GM12878 (cell line): Measurements from ENCODE around the gene CD276. TPM values are rescaled to one million over a fixed set of nuclear protein-coding genes. Genes with fewer than 3 reads are reported as not detected.
A peak's percentile ranks its signal among the peaks of the same experiment; 100 is the strongest.

Source experiments
- ATAC-seq: fragments of 200-7000 bp; cut with Tn5 transposase; 3 replicates; pipeline ENCODE4 v1.9.1; 2020; ENCODE audit warnings: mild to moderate bottlenecking, moderate library complexity
- BruUV-seq: library from RNA; stranded (reverse); fragments of 400-500 nt; replicated peaks from 2 replicates; lab custom pipeline; 2021; lab: Mats Ljungman, UMichigan
- CTCF ChIA-PET: fragments of 300-600 bp; sonication (Branson Sonifier 250); formaldehyde crosslinking; extraction: SDS; loops from one replicate; lab custom pipeline; 2021; ENCODE audit warnings: inconsistent platforms; lab: Yijun Ruan, JAX
- POLR2A ChIA-PET: fragments of 350-600 bp; formaldehyde crosslinking; extraction: SDS; loops from one replicate; lab custom pipeline; 2021; ENCODE audit warnings: inconsistent platforms; lab: Charles Lee
- RAD21 ChIA-PET: fragments of 300-600 bp; sonication (Branson Sonifier 250); formaldehyde crosslinking; loops from one replicate; lab custom pipeline; 2023; ENCODE audit warnings: antibody characterized with exemption; ENCODE audit not compliant: unreplicated experiment; lab: Charles Lee
- SMC1A ChIA-PET: fragments of 300-600 bp; sonication (Branson Sonifier 250); formaldehyde crosslinking; loops from one replicate; lab custom pipeline; 2023; ENCODE audit not compliant: unreplicated experiment, uncharacterized antibody; lab: Charles Lee
- DNase-seq: peaks from one replicate; pipeline ENCODE4 v3.0.0-alpha.2; 2011; ENCODE audit warnings: low read depth, low spot score
- FAIRE-seq: peaks from 3 replicates; lab custom pipeline; 2011; peaks lifted over from hg19 to GRCh38; lab: Jason Lieb, UNC
- H2AFZ ChIP-seq: 2 replicates; pipeline ENCODE4 v1.6.0; 2011; ENCODE audit warnings: low read depth, low read length, control low read depth; ENCODE audit not compliant: control insufficient read depth
- H3K27ac ChIP-seq: 2 replicates; pipeline ENCODE4 v1.5.1; 2011; ENCODE audit warnings: control low read depth; ENCODE audit not compliant: control insufficient read depth, insufficient read depth
- H3K27me3 ChIP-seq, 2 experiments: replicated peaks in 1 of 2; 2 replicates each; pipeline versions ENCODE4 v1.6.0 to v1.6.1; 2011; ENCODE audit warnings: low read length in 1 of 2; ENCODE audit not compliant: control insufficient read depth in 2 of 2, insufficient read depth in 2 of 2
- H3K36me3 ChIP-seq, 2 experiments: 2 replicates each; pipeline ENCODE4 v1.5.1; 2011; ENCODE audit warnings: low read length in 1 of 2; ENCODE audit not compliant: control insufficient read depth in 2 of 2, insufficient read depth in 2 of 2
- H3K4me1 ChIP-seq: 2 replicates; pipeline ENCODE4 v1.6.1; 2011; ENCODE audit warnings: mild to moderate bottlenecking, low read length, moderate library complexity, mixed read lengths; ENCODE audit not compliant: control insufficient read depth, insufficient read depth
- H3K4me2 ChIP-seq: 2 replicates; pipeline ENCODE4 v1.6.0; 2011; ENCODE audit warnings: control low read depth; ENCODE audit not compliant: control insufficient read depth, insufficient read depth
- H3K4me3 ChIP-seq: fragments of 200-600 bp; sonication (generic); 2 replicates; pipeline ENCODE4 v1.5.1; 2016
- H3K79me2 ChIP-seq: 2 replicates; pipeline ENCODE4 v1.6.0; 2011; ENCODE audit warnings: low read length; ENCODE audit not compliant: control insufficient read depth, insufficient read depth
- H3K9ac ChIP-seq: 2 replicates; pipeline ENCODE4 v1.8.0; 2011; ENCODE audit warnings: low read length, control low read depth, mixed read lengths; ENCODE audit not compliant: control insufficient read depth, insufficient read depth
- H3K9me3 ChIP-seq: replicated peaks from 3 replicates; pipeline ENCODE4 v1.5.1; 2011; ENCODE audit warnings: mild to moderate bottlenecking, low read length; ENCODE audit not compliant: control insufficient read depth, insufficient read depth
- H4K20me1 ChIP-seq: 2 replicates; pipeline ENCODE4 v1.6.0; 2011; ENCODE audit not compliant: control insufficient read depth, insufficient read depth
- MYC ChIP-seq: IDR thresholded peaks from 2 replicates; pipeline ENCODE4 v1.6.1; 2011; ENCODE audit warnings: mild to moderate bottlenecking, low read length, moderate library complexity, inconsistent platforms; ENCODE audit not compliant: insufficient read depth, insufficient replicate concordance, insufficient read length, severe bottlenecking
- NR2C1 ChIP-seq: fragments of 450-650 bp; IDR thresholded peaks from 2 replicates; pipeline ENCODE4 v1.6.1; 2017; ENCODE audit warnings: antibody characterized with exemption, mild to moderate bottlenecking, moderate library complexity
- SMC3 ChIP-seq: IDR thresholded peaks from 2 replicates; pipeline ENCODE4 v1.6.1; 2011; ENCODE audit warnings: low read length, improper control_type of control experiment, borderline replicate concordance
- WGBS: methylation state at CpG from one replicate; pipeline ENCODE4 v1.1.6; 2016; ENCODE audit warnings: low lambda C conversion rate; ENCODE audit not compliant: insufficient replicate concordance, insufficient coverage; ENCODE audit errors: missing lambda C conversion rate; 5-methylcytosine and 5-hydroxymethylcytosine counted together
- in situ Hi-C: fragments of 300-500 bp; cut with MboI; formaldehyde crosslinking; loops from 9 replicates; pipeline ENCODE4 v1.14.3; 2018; ENCODE audit warnings: mixed read lengths
- intact Hi-C: fragments of 100-400 bp; cut with micrococcal nuclease; formaldehyde crosslinking; loops from one replicate; pipeline ENCODE4 v1.14.2; 2022; ENCODE audit not compliant: unreplicated experiment
- polyA plus RNA-seq, 11 experiments: library from polyadenylated mRNA; depleted of rRNA in 4 of 11; unstranded in 6 of 11; stranded (reverse) in 5 of 11; fragments of >200 nt; fragmentation: Nextera tagmentation in 4 of 11; fragmentation: Illumina TruSeq in 1 of 11; extraction: Ambion mirVana in 4 of 11; extraction: Trizol in 1 of 11; gene quantifications; 1 replicate in 1 of 11; 2 replicates in 10 of 11; pipeline versions ENCODE4 v1.2.1 to v1.2.3, GENCODE V29; 2011 to 2016; ENCODE audit warnings: inconsistent platforms in 2 of 11, missing spikeins in 2 of 11, low read depth in 1 of 11
- total RNA-seq, 4 experiments: library from RNA; depleted of rRNA in 3 of 4; stranded (reverse); fragments of >200 nt in 3 of 4; fragmentation: Illumina TruSeq in 1 of 4; extraction: Trizol in 1 of 4; gene quantifications; 2 replicates each; pipeline versions ENCODE4 v1.2.1 to v1.2.3, GENCODE V29; 2013 to 2021
- TF ChIP-seq, protein P1 (sequence below): IDR thresholded peaks from 2 replicates; pipeline ENCODE4 v1.6.1; 2011; ENCODE audit warnings: low read depth, mild to moderate bottlenecking, low read length, moderate library complexity, borderline replicate concordance; ENCODE audit errors: extremely low read depth
- TF ChIP-seq, protein P2 (sequence below): fragments of 450-650 bp; formaldehyde crosslinking; IDR thresholded peaks from 2 replicates; pipeline ENCODE4 v1.4.0; 2022; ENCODE audit warnings: mild to moderate bottlenecking, moderate library complexity
- TF ChIP-seq, protein P3 (sequence below), 3 experiments: IDR thresholded peaks in 2 of 3; conservative IDR thresholded peaks in 1 of 3; 2 replicates each; pipeline ENCODE4 v1.5.1; 2011; ENCODE audit warnings: low read depth in 3 of 3, low read length in 3 of 3, mild to moderate bottlenecking in 3 of 3, control low read depth in 2 of 3, moderate library complexity in 2 of 3, inconsistent platforms in 1 of 3, mixed read lengths in 1 of 3; ENCODE audit not compliant: control insufficient read depth in 2 of 3, insufficient read depth in 1 of 3; ENCODE audit errors: extremely low read depth in 1 of 3

Gene CD276
- total and polyA plus RNA-seq, 10 of the 15 experiments (the other 5 are each of a cell fraction or from before 2014, with no cell fraction given): 0.11 to 3.0 (median 1.2) TPM

DNA sequence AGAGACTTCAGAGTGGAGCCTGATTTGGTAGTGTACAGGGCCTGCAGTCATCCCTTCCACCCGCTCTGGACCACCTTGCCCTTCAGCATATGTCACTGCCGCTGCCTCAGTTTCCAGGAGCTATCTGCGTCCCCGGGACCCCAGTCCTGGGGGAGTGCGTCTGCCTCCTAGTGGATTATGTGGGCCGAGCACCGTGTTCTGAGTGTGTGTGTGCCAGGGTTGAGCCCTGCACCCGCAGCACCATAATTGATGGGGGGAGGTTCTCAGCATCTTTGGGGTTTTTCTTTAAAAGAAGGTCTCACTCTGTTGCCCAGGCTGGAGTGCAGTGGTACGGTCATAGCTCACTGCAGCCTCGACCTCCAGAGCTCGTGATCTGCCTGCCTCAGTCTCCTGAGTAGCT, 33.6 kb downstream of the CD276 start:
- in situ Hi-C loops: no loop called here
- SMC1A ChIA-PET: interaction anchor here (0.6 kb wide), 1 partner anchor 463 kb away, joined by 3 read pairs; no protein-coding TSS in a partner anchor

More for the DNA sequence above, 33.6 kb downstream of the CD276 start:
- no peak for FAIRE-seq
- H2AFZ ChIP-seq: no peak overlapping the region
- no peak overlapping the region for H3K27ac ChIP-seq
- intact Hi-C loops: no loop called here
- H3K9me3 ChIP-seq: no peaks in the 10 kb centered on the region
- POLR2A ChIA-PET: no interaction called here
- no peak for ATAC-seq
- H3K27me3 ChIP-seq: peaks cover 3 to 4% of the 10 kb centered on the region in 2 experiments; a peak in 2 of 4 replicates
- DNase-seq: no peak
- CTCF ChIA-PET: interaction anchor here (1.1 to 1.7 kb wide), 2 partner anchors 13 to 18 kb away, joined by 5 read pairs; no protein-coding TSS in a partner anchor
- 11% methylated on average over 11 of the region's 11 CpGs for WGBS
- H4K20me1 ChIP-seq: no peaks in the 10 kb centered on the region
- H3K79me2 ChIP-seq: no peaks in the 10 kb centered on the region
- H3K9ac ChIP-seq: no peak overlapping the region
- H3K36me3 ChIP-seq: no peaks in the 10 kb centered on the region
- TF ChIP-seq, protein P1, sequence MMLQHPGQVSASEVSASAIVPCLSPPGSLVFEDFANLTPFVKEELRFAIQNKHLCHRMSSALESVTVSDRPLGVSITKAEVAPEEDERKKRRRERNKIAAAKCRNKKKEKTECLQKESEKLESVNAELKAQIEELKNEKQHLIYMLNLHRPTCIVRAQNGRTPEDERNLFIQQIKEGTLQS: no peak
- TF ChIP-seq SMC3 (no peak), MYC (no peak), NR2C1 (no peak)
- TF ChIP-seq, protein P2, sequence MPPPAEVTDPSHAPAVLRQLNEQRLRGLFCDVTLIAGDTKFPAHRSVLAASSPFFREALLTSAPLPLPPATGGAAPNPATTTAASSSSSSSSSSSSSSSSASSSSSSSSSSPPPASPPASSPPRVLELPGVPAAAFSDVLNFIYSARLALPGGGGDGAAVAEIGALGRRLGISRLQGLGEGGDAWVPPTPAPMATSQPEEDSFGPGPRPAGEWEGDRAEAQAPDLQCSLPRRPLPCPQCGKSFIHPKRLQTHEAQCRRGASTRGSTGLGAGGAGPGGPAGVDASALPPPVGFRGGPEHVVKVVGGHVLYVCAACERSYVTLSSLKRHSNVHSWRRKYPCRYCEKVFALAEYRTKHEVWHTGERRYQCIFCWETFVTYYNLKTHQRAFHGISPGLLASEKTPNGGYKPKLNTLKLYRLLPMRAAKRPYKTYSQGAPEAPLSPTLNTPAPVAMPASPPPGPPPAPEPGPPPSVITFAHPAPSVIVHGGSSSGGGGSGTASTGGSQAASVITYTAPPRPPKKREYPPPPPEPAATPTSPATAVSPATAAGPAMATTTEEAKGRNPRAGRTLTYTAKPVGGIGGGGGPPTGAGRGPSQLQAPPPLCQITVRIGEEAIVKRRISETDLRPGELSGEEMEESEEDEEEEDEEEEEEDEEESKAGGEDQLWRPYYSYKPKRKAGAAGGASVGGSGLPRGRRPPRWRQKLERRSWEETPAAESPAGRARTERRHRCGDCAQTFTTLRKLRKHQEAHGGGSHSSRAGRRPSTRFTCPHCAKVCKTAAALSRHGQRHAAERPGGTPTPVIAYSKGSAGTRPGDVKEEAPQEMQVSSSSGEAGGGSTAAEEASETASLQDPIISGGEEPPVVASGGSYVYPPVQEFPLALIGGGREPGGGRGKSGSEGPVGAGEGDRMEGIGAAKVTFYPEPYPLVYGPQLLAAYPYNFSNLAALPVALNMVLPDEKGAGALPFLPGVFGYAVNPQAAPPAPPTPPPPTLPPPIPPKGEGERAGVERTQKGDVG (CRISPR knock-in tag): no peak
- TF ChIP-seq, protein P3, sequence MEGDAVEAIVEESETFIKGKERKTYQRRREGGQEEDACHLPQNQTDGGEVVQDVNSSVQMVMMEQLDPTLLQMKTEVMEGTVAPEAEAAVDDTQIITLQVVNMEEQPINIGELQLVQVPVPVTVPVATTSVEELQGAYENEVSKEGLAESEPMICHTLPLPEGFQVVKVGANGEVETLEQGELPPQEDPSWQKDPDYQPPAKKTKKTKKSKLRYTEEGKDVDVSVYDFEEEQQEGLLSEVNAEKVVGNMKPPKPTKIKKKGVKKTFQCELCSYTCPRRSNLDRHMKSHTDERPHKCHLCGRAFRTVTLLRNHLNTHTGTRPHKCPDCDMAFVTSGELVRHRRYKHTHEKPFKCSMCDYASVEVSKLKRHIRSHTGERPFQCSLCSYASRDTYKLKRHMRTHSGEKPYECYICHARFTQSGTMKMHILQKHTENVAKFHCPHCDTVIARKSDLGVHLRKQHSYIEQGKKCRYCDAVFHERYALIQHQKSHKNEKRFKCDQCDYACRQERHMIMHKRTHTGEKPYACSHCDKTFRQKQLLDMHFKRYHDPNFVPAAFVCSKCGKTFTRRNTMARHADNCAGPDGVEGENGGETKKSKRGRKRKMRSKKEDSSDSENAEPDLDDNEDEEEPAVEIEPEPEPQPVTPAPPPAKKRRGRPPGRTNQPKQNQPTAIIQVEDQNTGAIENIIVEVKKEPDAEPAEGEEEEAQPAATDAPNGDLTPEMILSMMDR (IDR thresholded peaks at IDR 0.05 in 2 of 3, conservative IDR thresholded peaks at IDR 0.05 in 1 of 3; ENCODE audit: control insufficient read depth in 2 of 3, extremely low read depth in 1 of 3, insufficient read depth in 1 of 3, low read depth in 3 of 3, low read length in 3 of 3): 0 out of 6 replicates have a peak, but pooled peaks of 1 of the 3 experiments have one; percentile 12
- TF ChIP-seq, all 136 proteins: peak for 1
- Histone ChIP-seq H3K4me2 (no peak overlapping the region), H3K4me1 (no peaks in the 10 kb centered on the region), H3K4me3 (no peak overlapping the region)
- RAD21 ChIA-PET: no interaction called here
- no TSS peak for BruUV-seq
